ENCODE results near the gene EDC4.

- TF ChIP-seq TAF1 (IDR thresholded peaks at IDR 0.05; ENCODE audit: low read depth), result no peak
- TF ChIP-seq EP300 (conservative IDR thresholded peaks at IDR 0.05; ENCODE audit: poor library complexity, severe bottlenecking), result no peak
- no peak for TF ChIP-seq CTCF (IDR thresholded peaks at IDR 0.05; ENCODE audit: poor library complexity, severe bottlenecking)
- no peak for TF ChIP-seq EZH2 (IDR thresholded peaks at IDR 0.05; ENCODE audit: borderline replicate concordance, insufficient read depth, low read length, poor library complexity, severe bottlenecking)
Observed at GRCh38 chr16:67872131-67872630, 671 bp upstream of the EDC4 start.

Data from neural cell (in vitro differentiated cells).